ENCODE results near the gene BICDL1. TPM values are rescaled to one million over a fixed set of nuclear protein-coding genes. Genes with fewer than 3 reads are reported as not detected.

The BICDL1 gene
- total and polyA plus RNA-seq, 2 of the 4 experiments (the other 2 are of a cell fraction), result not detected

- Histone ChIP-seq H3K56ac (ENCODE audit: extremely low read depth, insufficient read depth, low read length) (no peak overlapping the region), H3K27me3 (ENCODE audit: control insufficient read depth, insufficient read depth, low read length) (peaks cover 4% of the 10 kb centered on the region), H4K91ac (ENCODE audit: insufficient read depth, low read depth, low read length) (no peak overlapping the region), H4K8ac (ENCODE audit: low read depth in 2 of 2, low read length in 2 of 2) (no peak overlapping the region), H3K14ac (replicated peaks; ENCODE audit: low read depth, low read length) (no peak overlapping the region), H3K23ac (ENCODE audit: low read depth, low read length) (no peak overlapping the region), H2AFZ (replicated peaks; ENCODE audit: low read length, poor library complexity) (no peak overlapping the region), H3K36me3 (ENCODE audit: control insufficient read depth, insufficient read depth, low read length) (no peaks in the 10 kb centered on the region), H3K79me1 (ENCODE audit: low read depth in 1 of 2, low read length in 2 of 2) (no peaks in the 10 kb centered on the region), H3K27ac (ENCODE audit: insufficient read depth, low read length) (no peak overlapping the region), H3K9me1 (ENCODE audit: insufficient read depth, low read length) (no peaks in the 10 kb centered on the region), H3K9me3 (ENCODE audit: control insufficient read depth, insufficient read depth, low read length) (no peaks in the 10 kb centered on the region), H3K9ac (ENCODE audit: low read depth, low read length) (no peak overlapping the region), H2AK9ac (replicated peaks; ENCODE audit: low read depth, low read length, poor library complexity) (no peak overlapping the region), H2BK120ac (ENCODE audit: low read depth, low read length) (no peak overlapping the region), H2BK20ac (ENCODE audit: low read depth, low read length) (no peak overlapping the region), H3K4me2 (ENCODE audit: low read depth, low read length) (no peak overlapping the region), H2BK5ac (ENCODE audit: low read depth, low read length, poor library complexity, severe bottlenecking) (no peak overlapping the region), H4K20me1 (ENCODE audit: insufficient read depth, low read length) (no peaks in the 10 kb centered on the region), H3K18ac (ENCODE audit: low read depth, low read length) (no peak overlapping the region), H3K4ac (ENCODE audit: low read depth, low read length) (no peak overlapping the region), H3K4me1 (ENCODE audit: control insufficient read depth, insufficient read depth, low read length) (no peaks in the 10 kb centered on the region), H2BK15ac (ENCODE audit: low read depth, low read length) (no peak overlapping the region), H4K5ac (ENCODE audit: low read depth, low read length) (no peak overlapping the region), H2AK5ac (ENCODE audit: low read depth, low read length) (no peak overlapping the region), H3K4me3 (ENCODE audit: insufficient read depth, low read depth, low read length) (no peak overlapping the region)
- no peak for TF ChIP-seq CEBPB (IDR thresholded peaks at IDR 0.05; ENCODE audit: low read depth, low read length)
- TF ChIP-seq USF2 (IDR thresholded peaks at IDR 0.05; ENCODE audit: low read depth, low read length), result no peak
- no peak for TF ChIP-seq NFE2L2 (IDR thresholded peaks at IDR 0.05; ENCODE audit: low read depth, low read length)
- TF ChIP-seq FOS (IDR thresholded peaks at IDR 0.05; ENCODE audit: low read depth, low read length), result no peak
- TF ChIP-seq MAZ (IDR thresholded peaks at IDR 0.05; ENCODE audit: borderline replicate concordance, low read depth, low read length), result no peak
- TF ChIP-seq MXI1 (IDR thresholded peaks at IDR 0.05; ENCODE audit: borderline replicate concordance, low read depth, low read length), result no peak
- TF ChIP-seq RFX5 (IDR thresholded peaks at IDR 0.05; ENCODE audit: low read depth, low read length), result no peak
- TF ChIP-seq CTCF (conservative IDR thresholded peaks at IDR 0.05; ENCODE audit: low read depth, low read length), result no peak
- no peak for TF ChIP-seq POLR2A (IDR thresholded peaks at IDR 0.05; ENCODE audit: low read depth, low read length)
- no peak for TF ChIP-seq RAD21 (IDR thresholded peaks at IDR 0.05; ENCODE audit: low read length)
- no peak for TF ChIP-seq CHD1 (IDR thresholded peaks at IDR 0.05; ENCODE audit: low read depth, low read length)
- no peak for TF ChIP-seq SMC3 (IDR thresholded peaks at IDR 0.05; ENCODE audit: low read depth, low read length)
- no peak for TF ChIP-seq RCOR1 (IDR thresholded peaks at IDR 0.05; ENCODE audit: insufficient replicate concordance, low read length)
- intact Hi-C loops (cut with micrococcal nuclease) (no loop called here), in situ Hi-C loops (cut with MboI; ENCODE audit: low sequenced_read_pairs) (no loop called here), dilution Hi-C loops (cut with HindIII; ENCODE audit: low sequenced_read_pairs, unreplicated experiment) (no loop called here)
- ATAC-seq (ENCODE audit: low read depth) (no peak), DNase-seq (no peak)
- ChIA-PET POLR2A (ENCODE audit: unreplicated experiment) (no interaction called here), CTCF (no interaction called here)
- no CpG with 5 or more reads among the region's 1 CpG for WGBS, 2 experiments (ENCODE audit: extremely low coverage in 2 of 2, insufficient read length in 1 of 2)
- BruUV-seq (replicated peaks), result no TSS peak
Measured at GRCh38 chr12:119980242-119980641, 8.8 kb upstream of the BICDL1 start.

Measured in IMR-90 (cell line).